CD4-positive, alpha-beta T cell treated with Interleukin-12 subunit alpha and Interleukin-12 subunit beta, for 1 hour (primary cell): ENCODE data around the gene RUSC2.
"Not testable (repeated sequence)": the region's sequence is repeated elsewhere in the genome, so short reads cannot be mapped to it uniquely, and the experiment has no call there.

ENCODE experiments used
- DNase-seq: peaks from one replicate; pipeline ENCODE4 v3.0.0-alpha.2; 2020

The RUSC2 gene

DNA sequence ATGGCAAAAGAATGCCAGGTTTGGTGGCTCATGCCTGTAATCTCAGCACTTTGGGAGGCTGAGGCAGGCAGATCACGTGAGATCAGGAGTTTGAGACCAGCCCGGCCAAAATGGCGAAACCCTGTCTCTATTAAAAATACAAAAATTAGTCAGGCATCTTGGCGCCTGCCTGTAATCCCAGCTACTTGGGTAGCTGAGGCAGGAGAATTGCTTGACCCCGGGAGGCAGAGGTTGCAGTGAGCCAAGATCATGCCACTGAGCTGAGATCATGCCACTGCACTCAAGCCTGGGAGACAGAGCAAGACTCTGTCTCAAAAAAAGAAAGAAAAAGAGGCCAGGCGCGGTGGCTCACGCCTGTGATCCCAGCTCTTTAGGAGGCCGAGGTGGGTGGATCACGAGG is 8.3 kb downstream of the RUSC2 start:
- DNase-seq = not testable (repeated sequence)

DNA sequence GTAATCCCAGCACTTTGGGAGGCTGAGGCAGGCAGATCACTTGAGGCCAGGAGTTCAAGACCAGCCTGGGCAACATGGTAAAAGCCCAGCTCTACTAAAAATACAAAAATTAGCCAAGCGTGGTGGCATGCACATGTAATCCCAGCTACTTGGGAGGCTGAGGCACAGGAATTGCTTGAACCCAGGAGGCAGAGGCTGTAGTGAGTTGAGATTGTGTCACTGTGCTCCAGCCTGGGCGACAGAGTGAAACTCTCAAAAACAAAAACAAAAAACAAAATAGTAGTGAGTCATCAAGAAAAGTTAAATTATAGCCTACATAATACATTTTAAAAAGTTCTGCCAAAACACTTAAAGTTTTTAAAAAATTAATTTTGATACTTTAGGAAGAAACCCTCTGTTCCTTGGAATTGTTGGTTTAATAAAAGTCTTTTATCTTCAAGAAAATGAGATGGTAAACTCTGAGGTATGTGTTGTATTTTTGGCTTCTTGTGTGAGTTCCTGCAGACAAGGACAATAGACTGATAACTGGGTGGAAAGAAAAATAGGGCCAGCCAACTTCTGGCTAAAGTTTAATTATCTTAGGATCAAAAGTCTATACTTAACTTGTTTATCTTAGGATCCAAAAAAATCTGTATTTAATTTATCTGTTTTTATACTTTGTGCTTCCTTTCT is 9.3 kb downstream of the RUSC2 start:
- DNase-seq = no peak

DNA sequence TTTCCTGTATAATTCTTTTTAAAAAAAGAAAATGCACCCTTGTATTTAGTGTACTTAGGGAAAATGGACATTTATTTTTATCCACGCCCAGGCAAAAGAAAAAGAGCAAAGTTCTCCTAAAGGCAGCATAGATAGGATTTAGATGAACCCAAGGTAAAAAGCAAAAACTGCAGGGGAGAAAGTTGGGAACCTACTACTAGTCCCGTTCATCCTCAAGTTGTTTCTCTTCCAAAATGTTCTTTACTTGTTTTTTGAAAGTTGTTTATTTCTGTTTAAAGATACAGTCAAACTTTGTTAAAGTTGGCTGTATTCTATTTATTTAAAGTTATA is 9.8 kb downstream of the RUSC2 start:
- DNase-seq = no peak

DNA sequence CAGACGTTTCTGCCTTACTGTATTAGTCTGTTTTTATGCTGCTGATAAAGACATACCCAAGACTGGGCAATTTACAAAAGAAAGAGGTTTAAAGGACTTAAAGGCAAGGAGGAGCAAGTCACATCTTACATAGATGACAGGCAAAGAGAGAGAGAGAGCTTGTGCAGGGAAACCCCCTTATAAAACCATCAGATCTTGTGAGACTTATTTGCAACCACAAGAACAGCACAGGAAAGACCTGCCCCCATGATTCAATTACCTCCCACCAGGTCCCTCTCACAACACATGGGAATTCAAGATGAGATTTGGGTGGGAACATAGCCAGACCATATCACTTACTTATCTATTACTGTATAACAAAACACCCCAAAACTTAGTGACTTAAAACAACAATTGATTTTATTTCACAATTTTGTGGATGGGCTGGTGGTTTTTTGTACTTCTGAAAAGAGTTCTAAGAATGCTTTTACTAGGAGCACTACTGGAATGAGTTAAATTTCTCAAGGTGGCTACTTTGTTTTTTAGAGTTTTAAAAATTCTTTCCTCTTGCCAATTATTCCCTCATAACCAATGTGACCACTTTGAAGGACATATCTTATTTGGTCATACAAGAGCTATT is 10.3 kb downstream of the RUSC2 start:
- DNase-seq = no peak

GRCh38 chr9:35501946-35502345 is 12.0 kb downstream of the RUSC2 start:
- DNase-seq = no peak

- DNase-seq = no peak
Measured at GRCh38 chr9:35506359-35506758, 16.4 kb downstream of the RUSC2 start.

- DNase-seq = no peak
Measured at GRCh38 chr9:35508069-35508468, 18.2 kb downstream of the RUSC2 start.

DNA sequence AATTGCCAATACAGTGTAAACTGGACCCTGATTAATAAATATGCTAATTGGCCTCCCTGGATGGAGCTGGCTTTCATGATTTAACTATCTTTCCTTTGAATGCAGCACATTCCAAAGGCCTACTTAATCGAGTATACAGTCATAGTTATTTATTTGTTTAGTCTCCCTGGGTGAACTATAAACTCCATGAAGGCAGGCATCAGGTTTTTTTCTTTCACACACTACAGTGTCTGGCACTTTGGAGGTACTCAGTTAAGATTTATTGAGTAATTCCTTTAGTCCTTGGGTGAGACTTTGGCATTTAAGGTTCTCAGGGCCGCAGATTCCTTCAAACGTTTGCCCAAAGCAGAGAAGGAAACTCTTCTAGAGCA is 20.5 kb downstream of the RUSC2 start:
- DNase-seq = no peak

DNA sequence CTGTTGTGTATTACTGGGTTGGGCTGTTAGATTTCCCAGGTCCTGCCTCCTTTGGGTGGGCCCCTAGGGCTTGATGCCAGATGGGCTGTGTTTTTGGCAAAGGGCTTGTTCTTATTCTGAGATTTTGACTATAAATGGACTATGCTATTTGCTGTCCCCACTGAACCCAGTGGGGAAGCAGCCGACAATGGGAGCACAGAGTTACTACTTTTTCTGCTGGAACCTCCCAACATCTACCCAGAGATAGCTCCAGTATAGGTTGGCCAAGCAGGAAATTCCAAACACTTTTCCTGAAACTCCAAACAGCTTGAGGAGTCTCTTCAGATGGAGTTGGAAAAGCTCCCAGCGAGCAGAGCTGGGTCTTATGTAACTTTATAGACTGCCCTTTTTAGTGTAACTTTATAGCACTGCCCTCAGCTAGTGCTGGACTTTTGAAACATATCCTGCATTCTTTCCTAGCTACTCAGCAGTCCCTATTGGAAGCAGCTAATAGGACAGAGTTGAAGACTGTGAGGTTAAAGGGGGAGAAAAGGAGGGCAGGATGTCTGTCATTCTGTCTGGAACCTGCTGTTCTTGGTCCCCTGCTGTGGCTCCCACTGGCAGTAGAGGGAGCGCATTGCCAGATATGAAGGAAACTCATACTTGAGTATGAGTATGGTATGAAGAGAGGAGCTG is 21.0 kb downstream of the RUSC2 start:
- no peak for DNase-seq

DNA sequence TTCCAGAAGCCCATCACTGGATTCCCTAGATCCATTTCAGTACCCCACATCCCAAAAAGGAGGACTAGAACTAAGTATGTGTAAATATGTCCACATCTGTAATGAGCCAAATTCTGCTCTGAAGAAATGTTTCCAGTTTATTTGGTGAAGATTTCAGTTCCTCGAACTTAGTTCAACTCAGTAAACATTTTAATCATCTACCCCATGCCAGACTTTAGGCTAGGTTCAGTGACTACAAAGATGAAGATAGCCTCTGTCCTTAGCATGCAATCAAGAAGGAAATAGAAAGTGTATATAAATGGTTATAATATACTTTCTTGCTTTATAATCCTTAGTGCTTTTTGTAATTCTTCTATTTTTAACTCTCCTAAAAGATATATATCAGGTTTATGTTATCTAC is 21.5 kb downstream of the RUSC2 start:
- DNase-seq = no peak

GRCh38 chr9:35515766-35516165 is 25.9 kb downstream of the RUSC2 start:
- no peak for DNase-seq

GRCh38 chr9:35516479-35516878 is 26.6 kb downstream of the RUSC2 start:
- DNase-seq = no peak

GRCh38 chr9:35517131-35517530 is 27.2 kb downstream of the RUSC2 start:
- no peak for DNase-seq

DNA sequence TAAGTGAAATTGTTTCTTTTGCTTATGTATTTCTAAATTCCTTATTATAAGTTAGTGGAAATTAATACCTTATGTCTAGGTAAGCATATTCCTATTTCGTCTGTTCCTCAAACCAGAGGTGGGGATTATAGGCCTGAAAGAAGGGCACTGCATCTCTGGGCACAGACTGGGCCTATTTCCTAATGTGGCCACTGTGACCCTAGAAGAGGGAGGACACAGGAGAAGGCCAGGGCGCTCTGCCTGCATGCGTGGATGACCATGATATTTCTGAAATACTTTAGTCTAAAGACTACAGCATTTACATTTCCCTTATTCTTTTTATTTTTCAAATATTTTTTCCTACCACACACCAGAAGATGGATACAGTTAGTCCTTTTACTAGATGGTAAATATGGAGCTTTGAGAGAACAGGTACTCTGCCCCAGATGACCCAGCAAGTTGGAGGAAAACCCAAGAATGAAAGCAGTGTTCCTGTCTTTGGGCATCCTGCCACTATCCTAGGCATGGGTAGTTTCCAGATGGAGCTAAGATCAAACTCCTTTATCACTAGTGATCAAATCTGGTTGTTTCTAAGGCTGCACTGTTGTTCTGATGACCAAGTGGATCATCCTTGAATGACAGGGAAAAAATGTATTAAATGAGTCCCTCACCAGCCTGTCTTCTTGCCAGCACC is 27.8 kb downstream of the RUSC2 start:
- no peak for DNase-seq

GRCh38 chr9:35518225-35518821 is 28.4 kb downstream of the RUSC2 start:
- DNase-seq = no peak

DNA sequence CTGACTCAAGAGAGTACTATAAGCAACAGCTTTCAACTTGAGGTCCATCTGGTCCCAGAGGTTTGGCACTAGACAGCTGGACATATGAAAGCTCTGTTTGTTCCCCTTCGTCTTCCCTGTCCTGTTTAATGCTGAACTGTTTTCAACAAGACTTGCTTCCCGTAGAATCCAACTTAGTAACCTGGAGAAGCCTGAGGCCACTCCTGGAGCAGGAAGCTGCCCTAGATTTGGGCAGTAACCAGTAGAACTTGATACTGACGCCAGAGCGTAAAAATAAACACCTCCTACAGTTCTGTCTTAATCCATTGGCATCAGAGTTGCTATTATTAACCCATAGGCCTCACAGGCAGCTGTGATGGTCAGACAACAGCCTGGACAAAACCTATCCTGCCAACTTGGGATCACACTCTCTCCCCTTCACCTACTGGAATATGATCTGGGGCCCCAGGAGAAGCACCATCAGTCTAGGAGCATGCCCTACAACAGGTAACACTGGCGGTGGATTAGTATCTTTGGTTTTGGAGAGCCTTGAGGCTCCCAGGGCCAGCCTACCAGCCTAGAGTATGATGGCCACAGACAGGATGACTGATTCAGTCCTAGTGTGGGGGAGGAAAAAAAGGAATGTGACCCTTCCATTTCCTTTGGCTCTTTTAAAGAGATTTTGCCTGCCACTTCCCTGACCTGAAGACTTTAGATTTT is 29.2 kb downstream of the RUSC2 start:
- DNase-seq = no peak

GRCh38 chr9:35519692-35520363 is 29.9 kb downstream of the RUSC2 start:
- DNase-seq = no peak

DNA sequence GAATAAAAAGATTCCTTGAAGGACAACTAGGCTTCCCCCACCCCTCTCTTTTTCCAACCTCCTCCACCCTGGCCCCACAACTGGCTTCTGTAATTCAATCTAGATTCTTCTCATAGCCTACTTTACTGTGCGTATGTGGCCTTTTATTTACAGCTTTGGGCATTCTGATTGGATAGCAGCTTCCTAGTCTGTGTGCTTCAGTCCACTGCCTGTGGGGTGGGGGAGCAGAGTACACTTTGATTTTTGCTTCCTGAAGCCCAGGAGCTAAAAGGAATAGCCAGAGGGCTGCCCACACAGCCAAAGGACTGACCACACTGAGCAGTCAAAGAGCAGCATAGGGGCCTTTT is 30.4 kb downstream of the RUSC2 start:
- no peak for DNase-seq

DNA sequence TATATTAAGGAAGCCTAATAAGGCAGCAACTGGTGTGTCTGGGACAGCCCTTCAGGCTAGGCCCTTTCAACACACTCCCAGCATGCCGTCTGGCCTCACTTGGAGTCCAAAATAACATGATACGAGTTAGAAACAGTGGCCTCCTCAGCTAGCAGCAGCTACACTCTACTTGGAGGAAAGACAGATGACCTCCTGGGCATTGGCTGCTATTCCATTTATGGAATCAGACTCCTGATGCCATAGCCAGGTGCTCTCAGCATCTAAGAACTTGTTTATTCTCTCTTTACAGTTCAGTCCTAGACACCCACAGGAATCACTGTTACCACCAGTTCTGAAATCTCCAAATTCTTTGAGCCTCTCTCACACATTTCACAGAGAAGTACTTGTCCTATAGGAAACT is 31.8 kb downstream of the RUSC2 start:
- no peak for DNase-seq

GRCh38 chr9:35522187-35522586 is 32.3 kb downstream of the RUSC2 start:
- no peak for DNase-seq

DNA sequence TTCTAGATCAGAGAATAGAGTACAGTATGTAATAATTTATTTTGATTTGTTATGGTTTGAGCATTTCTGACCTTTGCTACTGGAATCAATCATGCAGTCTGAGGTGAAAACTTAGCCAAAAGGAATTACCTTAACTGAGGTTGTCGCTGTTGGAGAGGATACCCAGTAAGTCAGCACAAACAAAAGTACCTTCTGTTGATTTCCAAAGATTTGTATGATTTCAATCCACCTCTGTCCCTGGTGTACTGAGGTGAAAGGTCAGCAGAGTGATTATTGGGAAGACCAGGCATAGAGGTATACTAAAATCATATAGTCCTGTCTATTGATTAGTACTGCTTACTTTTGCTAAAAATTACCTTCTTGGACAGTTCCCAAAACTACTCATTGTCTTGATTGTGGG is 32.8 kb downstream of the RUSC2 start:
- no peak for DNase-seq

- DNase-seq = not testable (repeated sequence)
Measured at GRCh38 chr9:35523556-35523955, 33.6 kb downstream of the RUSC2 start.
